ENCODE measurements around the gene TSGA10IP. TPM values are rescaled to one million over a fixed set of nuclear protein-coding genes. Genes with fewer than 3 reads are reported as not detected.

The TSGA10IP gene
- total and polyA plus RNA-seq, 2 experiments from 2014 or later, result 1.6 to 2.0 TPM

- no peak for ATAC-seq
- peaks cover 41% of the 10 kb centered on the region for H3K27me3 Mint-ChIP-seq (ENCODE audit: insufficient read depth, low read depth, poor library complexity)
- H3K4me3 Mint-ChIP-seq, result no peak overlapping the region; the same call in 2 of the 3 replicates
- peaks cover 10% of the 10 kb centered on the region; the same call in 1 of the 2 replicates for H3F3A ChIP-seq (replicated peaks; ENCODE audit: low read depth)
- peaks cover 6% of the 10 kb centered on the region; the same call in 2 of the 3 replicates for H3K4me1 Mint-ChIP-seq
- no peaks in the 10 kb centered on the region for H3K79me2 ChIP-seq (replicated peaks; ENCODE audit: insufficient read depth)
- TF ChIP-seq ZNF114 (CRISPR knock-in tag; IDR thresholded peaks at IDR 0.05), result no peak
- TF ChIP-seq ZNF331 (CRISPR knock-in tag; IDR thresholded peaks at IDR 0.05; ENCODE audit: low read depth), result no peak
- no peak for TF ChIP-seq EZH2phosphoT487 (IDR thresholded peaks at IDR 0.05; ENCODE audit: unreplicated experiment)
- TF ChIP-seq JUNB (IDR thresholded peaks at IDR 0.05; ENCODE audit: unreplicated experiment), result no peak
- no peak for TF ChIP-seq CTCF (conservative IDR thresholded peaks at IDR 0.05; ENCODE audit: low read depth in 2 of 2)
- no peak for TF ChIP-seq EZH2 (IDR thresholded peaks at IDR 0.05; ENCODE audit: low read depth, unreplicated experiment)
- no peak for TF ChIP-seq REST (IDR thresholded peaks at IDR 0.05; ENCODE audit: unreplicated experiment)
- no peak for TF ChIP-seq NANOG (IDR thresholded peaks at IDR 0.05; ENCODE audit: borderline replicate concordance)
- TF ChIP-seq CREB1 (CRISPR knock-in tag; IDR thresholded peaks at IDR 0.05; ENCODE audit: low read depth), result no peak
- TF ChIP-seq POLR2AphosphoS5 (IDR thresholded peaks at IDR 0.05; ENCODE audit: low read depth), result no peak
- no peak for TF ChIP-seq STAT1 (IDR thresholded peaks at IDR 0.05; ENCODE audit: unreplicated experiment)
- no peak for TF ChIP-seq ZNF462 (CRISPR knock-in tag; IDR thresholded peaks at IDR 0.05)
- TF ChIP-seq ETS1 (IDR thresholded peaks at IDR 0.05), result no peak
- no peaks in the 10 kb centered on the region for H3K9me2 ChIP-seq (ENCODE audit: insufficient read depth)
- H2AFZ ChIP-seq, result no peak overlapping the region
- H3K4me1 ChIP-seq (ENCODE audit: insufficient read depth), result peaks cover 3% of the 10 kb centered on the region
- no peak overlapping the region for H3K4me3 ChIP-seq
- H4K20me1 ChIP-seq (replicated peaks; ENCODE audit: insufficient read depth), result no peaks in the 10 kb centered on the region
- peaks cover 1% of the 10 kb centered on the region; the same call in 1 of the 3 replicates for H3K9me3 Mint-ChIP-seq
- H3K36me3 ChIP-seq (ENCODE audit: insufficient read depth), result no peaks in the 10 kb centered on the region
- H3K27me3 ChIP-seq (ENCODE audit: insufficient read depth), result peaks cover 58% of the 10 kb centered on the region
- no peak overlapping the region for H3K27ac ChIP-seq (ENCODE audit: low read depth)
- H3K27ac Mint-ChIP-seq, result no peak overlapping the region
- H3K4me2 ChIP-seq, result no peak overlapping the region
- no peaks in the 10 kb centered on the region for H3K36me3 Mint-ChIP-seq (ENCODE audit: low read depth)
- no peak for DNase-seq (ENCODE audit: low spot score)
These were observed 41.6 kb upstream of the TSGA10IP start for GRCh38 chr11:65903715-65904114.
